Naive B cell (primary cell): ENCODE data around the gene ABTB2. TPM values are rescaled to one million over a fixed set of nuclear protein-coding genes. Genes with fewer than 3 reads are reported as not detected.
A peak's percentile ranks its signal among the peaks of the same experiment; 100 is the strongest.

Experiments used
- ATAC-seq, 2 donors: fragments of 150-1000 bp; cut with Tn5 transposase; 2 replicates each; pipeline ENCODE4 v1.10.0; 2021; ENCODE audit warnings: low read depth in 2 of 2, mild to moderate bottlenecking in 2 of 2, moderate library complexity in 2 of 2
- DNase-seq: peaks from one replicate; pipeline ENCODE4 v3.0.0; 2022
- H3K27ac Mint-ChIP-seq, 6 donors: one replicate each; pipeline ENCODE4 v1.8.0; 2020 to 2022; ENCODE audit warnings: mild to moderate bottlenecking in 6 of 6, mixed read lengths in 6 of 6, moderate library complexity in 5 of 6, inconsistent platforms in 2 of 6
- H3K27me3 Mint-ChIP-seq, 3 donors: one replicate each; pipeline ENCODE4 v1.8.0; 2021 to 2022; ENCODE audit warnings: mixed read lengths in 3 of 3, mild to moderate bottlenecking in 1 of 3
- H3K36me3 Mint-ChIP-seq, 2 donors: one replicate each; pipeline ENCODE4 v1.8.0; 2020 to 2022; ENCODE audit warnings: mixed read lengths in 2 of 2, inconsistent platforms in 1 of 2, mild to moderate bottlenecking in 1 of 2
- H3K4me1 Mint-ChIP-seq, 3 donors: one replicate each; pipeline ENCODE4 v1.8.0; 2020 to 2022; ENCODE audit warnings: mixed read lengths in 3 of 3, inconsistent platforms in 1 of 3, mild to moderate bottlenecking in 1 of 3, moderate library complexity in 1 of 3
- H3K4me3 Mint-ChIP-seq, 8 donors: one replicate each; pipeline ENCODE4 v1.8.0; 2020 to 2022; ENCODE audit warnings: mild to moderate bottlenecking in 8 of 8, mixed read lengths in 8 of 8, moderate library complexity in 8 of 8, inconsistent platforms in 2 of 8
- H3K9me3 Mint-ChIP-seq, 7 donors: one replicate each; pipeline ENCODE4 v1.8.0; 2020 to 2022; ENCODE audit warnings: mixed read lengths in 7 of 7, mild to moderate bottlenecking in 5 of 7, inconsistent platforms in 2 of 7, moderate library complexity in 1 of 7
- polyA plus RNA-seq, 6 donors: library from polyadenylated mRNA; unstranded; fragments of 300-500 nt; fragmentation: Illumina TruSeq; gene quantifications; one replicate each; pipeline ENCODE4 v1.2.3, GENCODE V29; 2021; ENCODE audit warnings: low read depth in 6 of 6

Gene ABTB2
- polyA plus RNA-seq, 6 donors from 2014 or later, result 0.05 to 0.34 (median 0.27) TPM; not detected in 3

- no peak overlapping the region for H3K4me3 Mint-ChIP-seq
- ATAC-seq (no peak), DNase-seq (no peak)
- no peaks in the 10 kb centered on the region for H3K4me1 Mint-ChIP-seq
- no peak overlapping the region for H3K27ac Mint-ChIP-seq
- H3K36me3 Mint-ChIP-seq, result no peaks in the 10 kb centered on the region
- peaks cover 0 to 4% (median 0%) of the 10 kb centered on the region in 3 donors for H3K27me3 Mint-ChIP-seq
- H3K9me3 Mint-ChIP-seq, result no peaks in the 10 kb centered on the region
These were observed 165.1 kb downstream of the ABTB2 start for GRCh38 chr11:34192481-34193401.

GRCh38 chr11:34191578-34191977, 166.2 kb downstream of the ABTB2 start:
- Mint-ChIP-seq H3K4me3 (no peak overlapping the region), H3K36me3 (no peaks in the 10 kb centered on the region), H3K4me1 (no peaks in the 10 kb centered on the region), H3K27ac (peak overlapping the region in 1 of 6 donors; percentile 6), H3K27me3 (peaks cover 0 to 4% (median 0%) of the 10 kb centered on the region in 3 donors), H3K9me3 (no peaks in the 10 kb centered on the region)
- ATAC-seq (no peak), DNase-seq (no peak)

- Mint-ChIP-seq H3K4me3 (peak overlapping the region in 1 of 8 donors; percentile 7), H3K36me3 (no peaks in the 10 kb centered on the region), H3K4me1 (no peaks in the 10 kb centered on the region), H3K9me3 (no peaks in the 10 kb centered on the region), H3K27ac (peak overlapping the region in 1 of 6 donors; percentile 21), H3K27me3 (peaks cover 0 to 4% (median 0%) of the 10 kb centered on the region in 3 donors)
- ATAC-seq, result peak in 1 of 2 donors; percentile 34
- no peak for DNase-seq
These were observed 167.3 kb downstream of the ABTB2 start for GRCh38 chr11:34190192-34191139.

- Mint-ChIP-seq H3K4me1 (no peaks in the 10 kb centered on the region), H3K4me3 (no peak overlapping the region), H3K36me3 (no peaks in the 10 kb centered on the region), H3K27me3 (peaks cover 0 to 4% (median 0%) of the 10 kb centered on the region in 3 donors), H3K9me3 (no peaks in the 10 kb centered on the region), H3K27ac (no peak overlapping the region)
- ATAC-seq (no peak), DNase-seq (no peak)
These were observed 168.6 kb downstream of the ABTB2 start for GRCh38 chr11:34189191-34189590.

- Mint-ChIP-seq H3K36me3 (no peaks in the 10 kb centered on the region), H3K4me1 (no peaks in the 10 kb centered on the region), H3K9me3 (no peaks in the 10 kb centered on the region), H3K27me3 (peaks cover 0 to 4% (median 0%) of the 10 kb centered on the region in 3 donors), H3K27ac (peak overlapping the region in 1 of 6 donors; percentile 25), H3K4me3 (no peak overlapping the region)
- ATAC-seq (no peak), DNase-seq (no peak)
These were observed 169.6 kb downstream of the ABTB2 start for GRCh38 chr11:34188181-34188580.

GRCh38 chr11:34185926-34186841, 171.6 kb downstream of the ABTB2 start:
- no peak for DNase-seq
- H3K27me3 Mint-ChIP-seq, result peaks cover 0 to 4% (median 0%) of the 10 kb centered on the region in 3 donors
- no peak overlapping the region for H3K27ac Mint-ChIP-seq
- ATAC-seq, result no peak
- no peaks in the 10 kb centered on the region for H3K4me1 Mint-ChIP-seq
- no peak overlapping the region for H3K4me3 Mint-ChIP-seq
- H3K9me3 Mint-ChIP-seq, result no peaks in the 10 kb centered on the region
- no peaks in the 10 kb centered on the region for H3K36me3 Mint-ChIP-seq

- H3K4me1 Mint-ChIP-seq, result no peaks in the 10 kb centered on the region
- H3K27ac Mint-ChIP-seq, result no peak overlapping the region
- ATAC-seq, result no peak
- no peaks in the 10 kb centered on the region for H3K36me3 Mint-ChIP-seq
- H3K9me3 Mint-ChIP-seq, result no peaks in the 10 kb centered on the region
- no peak overlapping the region for H3K4me3 Mint-ChIP-seq
- no peak for DNase-seq
- peaks cover 0 to 1% (median 0%) of the 10 kb centered on the region in 3 donors for H3K27me3 Mint-ChIP-seq
These were observed 173.2 kb downstream of the ABTB2 start for GRCh38 chr11:34184505-34185015.

GRCh38 chr11:34183848-34184391, 173.9 kb downstream of the ABTB2 start:
- ATAC-seq (no peak), DNase-seq (no peak)
- Mint-ChIP-seq H3K4me3 (no peak overlapping the region), H3K4me1 (no peaks in the 10 kb centered on the region), H3K9me3 (no peaks in the 10 kb centered on the region), H3K27me3 (no peaks in the 10 kb centered on the region), H3K36me3 (no peaks in the 10 kb centered on the region), H3K27ac (peak overlapping the region in 1 of 6 donors; percentile 28)

GRCh38 chr11:34182921-34183685, 174.7 kb downstream of the ABTB2 start:
- Mint-ChIP-seq H3K4me1 (no peaks in the 10 kb centered on the region), H3K9me3 (no peaks in the 10 kb centered on the region), H3K27me3 (no peaks in the 10 kb centered on the region), H3K4me3 (no peak overlapping the region), H3K27ac (no peak overlapping the region), H3K36me3 (no peaks in the 10 kb centered on the region)
- DNase-seq (no peak), ATAC-seq (no peak)

- no peak for DNase-seq
- H3K27ac Mint-ChIP-seq, result no peak overlapping the region
- H3K9me3 Mint-ChIP-seq, result no peaks in the 10 kb centered on the region
- no peak overlapping the region for H3K4me3 Mint-ChIP-seq
- H3K36me3 Mint-ChIP-seq, result no peaks in the 10 kb centered on the region
- H3K4me1 Mint-ChIP-seq, result no peaks in the 10 kb centered on the region
- no peak for ATAC-seq
- no peaks in the 10 kb centered on the region for H3K27me3 Mint-ChIP-seq
These were observed 175.4 kb downstream of the ABTB2 start for GRCh38 chr11:34182425-34182824.

GRCh38 chr11:34181856-34182405, 175.9 kb downstream of the ABTB2 start:
- ATAC-seq (no peak), DNase-seq (no peak)
- H3K27me3 Mint-ChIP-seq, result no peaks in the 10 kb centered on the region
- no peaks in the 10 kb centered on the region for H3K36me3 Mint-ChIP-seq
- peak overlapping the region in 2 of 6 donors; percentile 13 to 44 for H3K27ac Mint-ChIP-seq
- no peaks in the 10 kb centered on the region for H3K4me1 Mint-ChIP-seq
- H3K4me3 Mint-ChIP-seq, result peak overlapping the region in 1 of 8 donors; percentile 16
- H3K9me3 Mint-ChIP-seq, result no peaks in the 10 kb centered on the region
